Activated B cell treated with CpG ODN at 0.5 μM for 24 hours (primary cell): Measurements from ENCODE around the gene CASP12. TPM values are rescaled to one million over a fixed set of nuclear protein-coding genes. Genes with fewer than 3 reads are reported as not detected.

Experiments used
- ATAC-seq: fragments of 200-7000 bp; cut with Tn5 transposase; one replicate; pipeline ENCODE4 v1.10.0; 2021; ENCODE audit warnings: low read depth, mild to moderate bottlenecking, moderate library complexity
- CTCF ChIA-PET: fragments of 350-600 bp; sonication (Branson Sonifier 250); formaldehyde crosslinking; loops from one replicate; lab custom pipeline; 2021; ENCODE audit warnings: antibody characterized with exemption; lab: Charles Lee
- POLR2A ChIA-PET: fragments of 350-600 bp; sonication (Branson Sonifier 250); formaldehyde crosslinking; loops from one replicate; lab custom pipeline; 2021; ENCODE audit warnings: antibody characterized with exemption; lab: Charles Lee
- DNase-seq: peaks from one replicate; pipeline ENCODE4 v3.0.0; 2022
- H3K27ac Mint-ChIP-seq: one replicate; pipeline ENCODE4 v1.8.0; 2020; ENCODE audit warnings: mixed read lengths
- H3K27me3 Mint-ChIP-seq: one replicate; pipeline ENCODE4 v1.8.0; 2021; ENCODE audit warnings: mixed read lengths
- H3K36me3 Mint-ChIP-seq: one replicate; pipeline ENCODE4 v1.8.0; 2021; ENCODE audit warnings: low read depth, mixed read lengths
- H3K4me1 Mint-ChIP-seq: one replicate; pipeline ENCODE4 v1.8.0; 2021; ENCODE audit warnings: mixed read lengths
- H3K4me3 Mint-ChIP-seq: one replicate; pipeline ENCODE4 v1.8.0; 2020; ENCODE audit warnings: mild to moderate bottlenecking, mixed read lengths
- H3K9me3 Mint-ChIP-seq: one replicate; pipeline ENCODE4 v1.8.0; 2020; ENCODE audit warnings: mixed read lengths
- CTCF ChIP-seq: fragments of 200-600 bp; IDR thresholded peaks from one replicate; pipeline ENCODE4 v1.8.0; 2022; ENCODE audit warnings: antibody characterized with exemption, mild to moderate bottlenecking
- intact Hi-C: fragments of 100-400 bp; cut with micrococcal nuclease; formaldehyde crosslinking; loops from one replicate; pipeline ENCODE4 v1.15.1; 2024
- total RNA-seq: library from RNA; stranded (reverse); gene quantifications from 2 replicates; pipeline ENCODE4 v1.2.3, GENCODE V29; 2022

The CASP12 gene
- total RNA-seq, 1 donor from 2014 or later = not detected

GRCh38 chr11:104853276-104853675, 45.0 kb downstream of the CASP12 start:
- POLR2A ChIA-PET = no interaction called here
- DNase-seq (no peak), ATAC-seq (no peak)
- TF ChIP-seq CTCF = no peak
- CTCF ChIA-PET = no interaction called here
- no peaks in the 10 kb centered on the region for H3K36me3 Mint-ChIP-seq
- H3K27me3 Mint-ChIP-seq = no peaks in the 10 kb centered on the region
- H3K4me1 Mint-ChIP-seq = peaks cover 17% of the 10 kb centered on the region
- H3K27ac Mint-ChIP-seq = no peak overlapping the region
- intact Hi-C loops = loop anchor here (10.0 kb wide), 1 partner anchor 1222 kb away; the partner anchor contains the start of genes AASDHPPT and KBTBD3
- H3K4me3 Mint-ChIP-seq = no peak overlapping the region
- H3K9me3 Mint-ChIP-seq = no peaks in the 10 kb centered on the region

- Mint-ChIP-seq H3K9me3 (no peaks in the 10 kb centered on the region), H3K4me1 (peaks cover 12% of the 10 kb centered on the region), H3K4me3 (no peak overlapping the region), H3K27ac (no peak overlapping the region), H3K27me3 (no peaks in the 10 kb centered on the region), H3K36me3 (no peaks in the 10 kb centered on the region)
- TF ChIP-seq CTCF = no peak
- ChIA-PET POLR2A (no interaction called here), CTCF (no interaction called here)
- intact Hi-C loops = loop anchor here (10.0 kb wide), 1 partner anchor 1222 kb away; the partner anchor contains the start of genes AASDHPPT and KBTBD3
- ATAC-seq (no peak), DNase-seq (no peak)
These were observed 45.4 kb downstream of the CASP12 start for GRCh38 chr11:104852811-104853210.

GRCh38 chr11:104846216-104846615, 52.0 kb downstream of the CASP12 start:
- TF ChIP-seq CTCF = no peak
- ChIA-PET POLR2A (no interaction called here), CTCF (no interaction called here)
- Mint-ChIP-seq H3K36me3 (no peaks in the 10 kb centered on the region), H3K4me3 (no peak overlapping the region), H3K9me3 (no peaks in the 10 kb centered on the region), H3K27ac (no peak overlapping the region), H3K27me3 (no peaks in the 10 kb centered on the region), H3K4me1 (peaks cover 10% of the 10 kb centered on the region)
- no peak for DNase-seq
- intact Hi-C loops = no loop called here
- no peak for ATAC-seq

GRCh38 chr11:104844451-104844850, 53.8 kb downstream of the CASP12 start:
- Mint-ChIP-seq H3K27me3 (no peaks in the 10 kb centered on the region), H3K36me3 (no peaks in the 10 kb centered on the region), H3K4me3 (no peak overlapping the region), H3K27ac (no peak overlapping the region), H3K9me3 (no peaks in the 10 kb centered on the region), H3K4me1 (peaks cover 10% of the 10 kb centered on the region)
- CTCF ChIA-PET = no interaction called here
- POLR2A ChIA-PET = no interaction called here
- ATAC-seq (no peak), DNase-seq (no peak)
- intact Hi-C loops = loop anchor here (2.0 to 5.0 kb wide), 2 partner anchors 14 to 33 kb away; no protein-coding TSS in a partner anchor
- no peak for TF ChIP-seq CTCF

- intact Hi-C loops = loop anchor here (2.0 to 5.0 kb wide), 2 partner anchors 34 to 136 kb away; no protein-coding TSS in a partner anchor
These were observed 55.0 kb downstream of the CASP12 start for GRCh38 chr11:104843150-104843836.

More at GRCh38 chr11:104843150-104843836, 55.0 kb downstream of the CASP12 start:
- ChIA-PET POLR2A (no interaction called here), CTCF (no interaction called here)
- no peak overlapping the region for H3K4me3 Mint-ChIP-seq
- peaks cover 17% of the 10 kb centered on the region for H3K4me1 Mint-ChIP-seq
- H3K9me3 Mint-ChIP-seq = peaks cover 4% of the 10 kb centered on the region
- H3K36me3 Mint-ChIP-seq = no peaks in the 10 kb centered on the region
- H3K27ac Mint-ChIP-seq = no peak overlapping the region
- TF ChIP-seq CTCF = no peak
- ATAC-seq (peak; percentile 20), DNase-seq (no peak)
- no peaks in the 10 kb centered on the region for H3K27me3 Mint-ChIP-seq
